Spleen (tissue), 13 donors: ENCODE results near the gene CLIC5. TPM values are rescaled to one million over a fixed set of nuclear protein-coding genes. Genes with fewer than 3 reads are reported as not detected.

ENCODE experiments used
- DNase-seq: peaks from one replicate; pipeline ENCODE4 v3.0.0-alpha.2; 2020
- H3K27ac ChIP-seq, 8 donors: fragments of 200-600 bp; sonication (generic) in 7 of 8; 1 replicate in 4 of 8; 2 replicates in 4 of 8; pipeline versions ENCODE4 v1.5.0 to v1.8.0; 2016 to 2021; ENCODE audit warnings: inconsistent platforms in 4 of 8, mild to moderate bottlenecking in 4 of 8, moderate library complexity in 1 of 8
- H3K27me3 ChIP-seq, 7 donors: fragments of 200-600 bp; sonication (generic) in 6 of 7; replicated peaks in 1 of 7; 1 replicate in 4 of 7; 2 replicates in 3 of 7; pipeline versions ENCODE4 v1.5.0 to v1.8.0; 2016 to 2021; ENCODE audit warnings: inconsistent platforms in 3 of 7, mild to moderate bottlenecking in 1 of 7
- H3K36me3 ChIP-seq, 6 donors: fragments of 200-600 bp; sonication (generic) in 5 of 6; 1 replicate in 4 of 6; 2 replicates in 2 of 6; pipeline versions ENCODE4 v1.5.0 to v1.8.0; 2016 to 2021; ENCODE audit warnings: inconsistent platforms in 2 of 6
- H3K4me1 ChIP-seq, 6 donors: fragments of 200-600 bp; sonication (generic) in 5 of 6; 1 replicate in 3 of 6; 2 replicates in 3 of 6; pipeline versions ENCODE4 v1.5.0 to v1.8.0; 2016 to 2021; ENCODE audit warnings: inconsistent platforms in 3 of 6
- H3K4me3 ChIP-seq, 8 donors: fragments of 200-600 bp; sonication (generic) in 7 of 8; 1 replicate in 4 of 8; 2 replicates in 4 of 8; pipeline versions ENCODE4 v1.5.0 to v1.8.0; 2016 to 2021; ENCODE audit warnings: inconsistent platforms in 4 of 8, mild to moderate bottlenecking in 4 of 8, moderate library complexity in 2 of 8
- H3K9me3 ChIP-seq, 8 donors: fragments of 200-600 bp; sonication (generic) in 7 of 8; 1 replicate in 4 of 8; 2 replicates in 4 of 8; pipeline versions ENCODE4 v1.5.0 to v1.8.0; 2016 to 2021; ENCODE audit warnings: inconsistent platforms in 4 of 8
- CTCF ChIP-seq, 11 experiments: fragments of 200-600 bp in 7 of 11; fragments of 450-650 bp in 4 of 11; sonication (generic) in 4 of 11; IDR thresholded peaks in 8 of 11; conservative IDR thresholded peaks in 3 of 11; 1 replicate in 7 of 11; 2 replicates in 4 of 11; pipeline versions ENCODE4 v1.4.0 to v1.8.0; 2016 to 2021; ENCODE audit warnings: antibody characterized with exemption in 11 of 11, inconsistent platforms in 4 of 11, mild to moderate bottlenecking in 1 of 11
- POLR2A ChIP-seq, 3 donors: fragments of 450-650 bp; IDR thresholded peaks; one replicate each; pipeline ENCODE4 v1.5.1; 2017; ENCODE audit warnings: antibody characterized with exemption in 3 of 3, mild to moderate bottlenecking in 1 of 3
- POLR2AphosphoS5 ChIP-seq, 3 donors: sonication (generic); formaldehyde crosslinking; IDR thresholded peaks; one replicate each; pipeline ENCODE4 v1.5.1; 2017; ENCODE audit warnings: antibody characterized with exemption in 3 of 3
- WGBS, 5 donors: extraction: QIAGEN DNeasy Blood & Tissue Kit in 3 of 5; methylation state at CpG; one replicate each; pipeline versions ENCODE4 v1.1.5 to v1.1.7; 2013 to 2018; 5-methylcytosine and 5-hydroxymethylcytosine counted together
- intact Hi-C: fragments of 100-400 bp; cut with DNase I; formaldehyde crosslinking; loops from one replicate; pipeline ENCODE4 v1.15.0; 2023; ENCODE audit warnings: low total_unique reads
- long read RNA-seq, 2 donors: transcript quantifications; one replicate each; lab custom pipeline, GENCODE V29; 2026
- polyA plus RNA-seq, 3 donors: library from polyadenylated mRNA; stranded (reverse); fragments of 200-250 nt; gene quantifications; one replicate each; pipeline ENCODE4 v1.2.1, GENCODE V29; 2013
- total RNA-seq, 7 donors: library from RNA; depleted of rRNA in 3 of 7; stranded (reverse); fragments of >200 nt in 3 of 7; fragmentation: NEBNext Ultra II Directional in 4 of 7; extraction: Animal tissue kit (Norgen Biotek cat#: 25700) in 4 of 7; gene quantifications; one replicate each; pipeline versions ENCODE4 v1.1.0 to v1.2.1, GENCODE V29; 2016 to 2021
- donor health status: healthy with polysubstance abuse.
- donor health status: DM: no; HTN: no; CAD: no; lungs with moderate emphysema.
- donor health status: DM: no; HTN: no; CAD: no.
- donor health status: Bipolar disorder and iron deficiency.
- donor health status: healthy.
- donor health status: DM: no; HTN: no; CAD: no.
- donor health status: DM: yes; HTN: yes; CAD: no.

The CLIC5 gene
- total RNA-seq = 100 to 1,000 TPM in 2 of 7 donors, 10 to 100 TPM in 5; 53.4 to 189 (median 85.1) TPM
- polyA plus RNA-seq = 10 to 100 TPM in 1 of 3 donors, 1 to 10 TPM in 2; 2.8 to 10.6 (median 5.8) TPM
- long read RNA-seq, donor 1, full-length matches to known transcripts = 34 of 40 reads
- long read RNA-seq, donor 1, partial matches to known transcripts = 6 of 40 reads
- long read RNA-seq, donor 1, other reads (novel, unspliced or antisense) = 0 of 40 reads
- long read RNA-seq, donor 2, full-length matches to known transcripts = 17 of 17 reads
- long read RNA-seq, donor 2, partial matches to known transcripts = 0 of 17 reads
- long read RNA-seq, donor 2, other reads (novel, unspliced or antisense) = 0 of 17 reads

DNA sequence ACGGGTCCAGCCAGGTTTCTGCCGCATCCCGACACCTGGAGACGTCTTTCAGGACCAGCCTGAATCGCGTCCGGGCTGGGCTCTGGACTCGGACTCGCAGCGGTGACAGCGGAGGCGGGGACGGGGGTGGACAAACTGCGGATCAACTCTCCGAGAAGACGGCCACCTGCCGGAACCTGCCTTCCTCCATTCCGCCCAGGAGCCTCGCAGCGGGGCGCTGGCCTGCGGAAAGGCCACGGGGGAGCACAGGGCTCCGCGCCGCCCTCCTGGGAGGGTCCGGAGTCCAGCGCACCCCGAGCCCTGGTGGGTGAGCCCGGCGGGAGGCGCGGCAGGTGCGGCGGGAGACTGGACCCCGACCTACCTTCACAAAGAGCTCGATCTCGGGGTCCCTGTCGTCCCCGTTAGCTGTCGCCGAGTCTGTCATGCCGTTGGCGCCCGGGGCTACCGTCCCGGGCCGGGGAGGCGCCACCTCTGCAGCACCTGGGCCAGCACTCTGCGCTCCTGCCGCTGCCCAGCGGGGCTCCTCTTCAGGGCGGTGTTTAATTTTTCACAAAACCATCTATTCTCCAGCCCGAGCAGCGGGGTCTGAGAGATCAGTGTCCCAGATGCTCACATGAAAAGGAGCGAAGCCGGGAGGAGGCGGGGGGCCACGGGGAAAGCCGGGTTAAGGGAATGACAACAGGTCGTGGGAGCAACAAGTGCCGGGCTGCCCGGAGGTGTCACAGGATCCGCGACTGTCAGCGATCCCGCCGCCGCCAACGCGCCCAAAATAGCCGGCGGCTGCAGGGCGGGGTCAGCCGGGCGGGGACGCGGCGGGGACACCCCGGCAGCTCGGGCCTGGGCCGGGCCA is at the start of gene CLIC5:
TSS of gene CLIC5 (minus strand) at position 742 of the 850 bp plus-strand sequence. CDS start at position 424, 318 bp downstream.
- 1 to 3% (median 1%) methylated on average over 46 to 82 of the region's 82 CpGs for WGBS, 5 donors
- Histone ChIP-seq H3K4me1 (peaks cover 0 to 59% (median 21%) of the 10 kb centered on the region in 6 donors), H3K4me3 (peak within 1 kb of the TSS; percentile 38 to 76 (median 54)), H3K9me3 (peaks cover 0 to 8% (median 0%) of the 10 kb centered on the region in 8 donors), H3K27ac (peak within 1 kb of the TSS; percentile 64 to 87 (median 80)), H3K27me3 (peaks cover 0 to 34% (median 13%) of the 10 kb centered on the region in 7 donors), H3K36me3 (no peaks in the 10 kb centered on the region)
- intact Hi-C loops = no loop called here
- DNase-seq = peak; percentile 82
- TF ChIP-seq POLR2A (IDR thresholded peaks at IDR 0.05) (no peak), POLR2AphosphoS5 (IDR thresholded peaks at IDR 0.05) (peak in 2 of 3 donors; percentile 39 to 60)

- Histone ChIP-seq H3K27me3 (no peaks in the 10 kb centered on the region), H3K36me3 (no peaks in the 10 kb centered on the region), H3K9me3 (peaks cover 0 to 9% (median 0%) of the 10 kb centered on the region in 8 donors), H3K4me1 (peaks cover 0 to 5% (median 0%) of the 10 kb centered on the region in 6 donors), H3K27ac (peak overlapping the region in 5 of 8 donors; percentile 34 to 51 (median 44)), H3K4me3 (no peak overlapping the region)
- intact Hi-C loops = no loop called here
- no peak for TF ChIP-seq POLR2AphosphoS5 (IDR thresholded peaks at IDR 0.05)
- TF ChIP-seq CTCF (IDR thresholded peaks at IDR 0.05 in 8 of 11, conservative IDR thresholded peaks at IDR 0.05 in 3 of 11) = no peak
- no peak for TF ChIP-seq POLR2A (IDR thresholded peaks at IDR 0.05)
- no peak for DNase-seq
Observed at GRCh38 chr6:46062991-46063390, 47.3 kb upstream of the CLIC5 start.

DNA sequence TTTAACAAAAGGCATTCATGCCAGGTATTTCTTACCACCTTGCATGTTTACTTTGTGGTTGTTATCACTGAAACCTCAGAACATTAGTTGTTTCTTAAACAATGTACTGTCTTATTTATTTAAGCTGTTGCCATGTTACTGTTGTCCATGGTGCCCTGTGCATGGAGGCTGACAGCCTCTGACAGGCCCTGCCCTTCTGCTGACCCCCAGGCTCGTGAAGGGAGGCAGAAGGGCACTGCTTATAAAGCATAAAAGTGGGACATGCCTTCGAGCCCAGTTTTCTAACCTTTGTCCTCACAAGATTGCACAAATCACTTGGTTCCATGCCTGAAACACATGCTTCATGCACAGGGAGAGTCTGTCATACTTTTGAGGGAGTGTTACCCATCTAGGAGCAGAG is 46.7 kb upstream of the CLIC5 start:
- TF ChIP-seq POLR2A (IDR thresholded peaks at IDR 0.05) = no peak
- peak in 2 of 3 donors; percentile 66 to 70 for TF ChIP-seq POLR2AphosphoS5 (IDR thresholded peaks at IDR 0.05)
- TF ChIP-seq CTCF (IDR thresholded peaks at IDR 0.05 in 8 of 11, conservative IDR thresholded peaks at IDR 0.05 in 3 of 11) = no peak
- peaks cover 0 to 11% (median 0%) of the 10 kb centered on the region in 8 donors for H3K9me3 ChIP-seq
- no peak for DNase-seq

GRCh38 chr6:46061497-46061896 is 45.8 kb upstream of the CLIC5 start:
- 40 to 71% (median 50%) methylated on average over 1 of the region's 1 CpG for WGBS, 5 donors
- intact Hi-C loops = no loop called here

More for the DNA sequence above, 46.7 kb upstream of the CLIC5 start:
- 35 to 59% (median 46%) methylated on average over 2 of the region's 2 CpGs for WGBS, 5 donors
- intact Hi-C loops = no loop called here
- H3K4me1 ChIP-seq = peaks cover 0 to 5% (median 0%) of the 10 kb centered on the region in 6 donors
- no peak overlapping the region for H3K4me3 ChIP-seq
- peak overlapping the region in 6 of 8 donors; percentile 34 to 65 (median 46) for H3K27ac ChIP-seq
- no peaks in the 10 kb centered on the region for H3K27me3 ChIP-seq
- no peaks in the 10 kb centered on the region for H3K36me3 ChIP-seq

More at GRCh38 chr6:46061497-46061896, 45.8 kb upstream of the CLIC5 start:
- TF ChIP-seq POLR2AphosphoS5 (IDR thresholded peaks at IDR 0.05) = no peak
- no peak for TF ChIP-seq POLR2A (IDR thresholded peaks at IDR 0.05)
- TF ChIP-seq CTCF (IDR thresholded peaks at IDR 0.05 in 8 of 11, conservative IDR thresholded peaks at IDR 0.05 in 3 of 11) = no peak
- no peaks in the 10 kb centered on the region for H3K36me3 ChIP-seq
- H3K9me3 ChIP-seq = peaks cover 0 to 13% (median 3%) of the 10 kb centered on the region in 8 donors
- peak overlapping the region in 4 of 8 donors; percentile 43 to 65 (median 53) for H3K27ac ChIP-seq
- peaks cover 0 to 5% (median 0%) of the 10 kb centered on the region in 6 donors for H3K4me1 ChIP-seq
- DNase-seq = no peak
- no peaks in the 10 kb centered on the region for H3K27me3 ChIP-seq
- H3K4me3 ChIP-seq = no peak overlapping the region
